ENCODE data around the gene WHRN.

GRCh38 chr9:114356792-114357191, 148.5 kb downstream of the WHRN start:
- TF ChIP-seq U2AF2 (optimal IDR thresholded peaks at IDR 0.05; ENCODE audit: low read depth, low read length) = no peak
- TF ChIP-seq CBX3 (IDR thresholded peaks at IDR 0.05; ENCODE audit: borderline replicate concordance in 1 of 2, low read length in 2 of 2) = no peak
- TF ChIP-seq EZH2 (IDR thresholded peaks at IDR 0.05; ENCODE audit: borderline replicate concordance, low read depth, low read length) = no peak
- no peak for TF ChIP-seq DNMT1 (IDR thresholded peaks at IDR 0.05)
- no peak for TF ChIP-seq MAZ (CRISPR knock-in tag; conservative IDR thresholded peaks at IDR 0.05 in 1 of 2, IDR thresholded peaks at IDR 0.05 in 1 of 2)
- no peak for TF ChIP-seq FOXM1 (IDR thresholded peaks at IDR 0.05; ENCODE audit: low read depth)
- no peak for TF ChIP-seq FOXM1 (CRISPR knock-in tag; IDR thresholded peaks at IDR 0.05; ENCODE audit: low read depth)

Measured in K562 (cell line).